Measurements from ENCODE around the gene COG2.

DNA sequence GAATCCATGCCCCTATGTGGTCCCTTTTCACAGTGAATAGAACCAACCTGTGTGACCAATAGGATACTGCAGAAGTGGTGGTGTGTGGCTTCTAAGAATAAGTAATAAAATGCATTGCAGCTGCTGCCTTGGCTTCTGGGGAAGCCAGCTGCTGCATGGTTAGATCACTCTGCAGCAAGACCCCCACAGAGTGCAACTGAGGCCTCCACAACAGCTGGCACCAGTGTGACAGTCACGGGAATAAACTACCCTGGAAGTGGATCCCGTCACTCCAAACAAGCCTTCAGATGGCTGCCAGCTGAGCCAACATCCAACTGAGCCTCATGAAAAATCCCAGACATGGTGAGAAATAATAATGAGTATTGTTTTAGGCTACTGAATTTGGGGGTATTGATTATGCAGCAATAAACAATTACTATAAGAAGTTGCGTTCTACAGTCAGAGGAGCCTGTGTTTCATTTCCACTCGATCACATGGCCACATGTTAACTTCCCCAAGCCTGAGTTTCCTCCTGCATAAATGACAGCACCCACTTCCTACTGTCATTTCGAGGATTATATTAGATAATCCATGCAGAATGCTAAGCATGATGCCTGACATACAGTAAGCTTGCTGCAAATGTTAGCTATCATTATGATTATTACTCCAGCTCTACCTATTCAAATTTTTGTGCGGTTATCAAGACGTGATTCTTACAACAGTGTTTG, 20.8 kb upstream of the COG2 start:
- TF ChIP-seq EZH2phosphoT487 (IDR thresholded peaks at IDR 0.05; ENCODE audit: insufficient read depth, low read depth) (no peak), EZH2 (IDR thresholded peaks at IDR 0.05; ENCODE audit: insufficient read depth, poor library complexity, severe bottlenecking) (no peak)

Data from GM23248 (cell line).